A172 (cell line): ENCODE measurements around the gene RFX8. TPM values are rescaled to one million over a fixed set of nuclear protein-coding genes. Genes with fewer than 3 reads are reported as not detected.
"Not testable (repeated sequence)": the region's sequence is repeated elsewhere in the genome, so short reads cannot be mapped to it uniquely, and the experiment has no call there.

Source experiments
- DNase-seq: peaks from one replicate; pipeline ENCODE4 v3.0.0-alpha.2; 2015; ENCODE audit warnings: low spot score
- total RNA-seq: library from RNA; depleted of rRNA; stranded (reverse); fragments of >200 nt; shearing (Covaris generic); gene quantifications from 2 replicates; pipeline ENCODE4 v1.2.3, GENCODE V29; 2014

RFX8 gene
- total RNA-seq, 1 experiment from 2014 or later: not detected

- DNase-seq: no peak
These were observed 95.8 kb downstream of the RFX8 start for GRCh38 chr2:101379091-101379490.

GRCh38 chr2:101375653-101376052 lies 99.3 kb downstream of the RFX8 start:
- DNase-seq: no peak

- no peak for DNase-seq
These were observed 99.9 kb downstream of the RFX8 start for GRCh38 chr2:101374821-101375561.

DNA sequence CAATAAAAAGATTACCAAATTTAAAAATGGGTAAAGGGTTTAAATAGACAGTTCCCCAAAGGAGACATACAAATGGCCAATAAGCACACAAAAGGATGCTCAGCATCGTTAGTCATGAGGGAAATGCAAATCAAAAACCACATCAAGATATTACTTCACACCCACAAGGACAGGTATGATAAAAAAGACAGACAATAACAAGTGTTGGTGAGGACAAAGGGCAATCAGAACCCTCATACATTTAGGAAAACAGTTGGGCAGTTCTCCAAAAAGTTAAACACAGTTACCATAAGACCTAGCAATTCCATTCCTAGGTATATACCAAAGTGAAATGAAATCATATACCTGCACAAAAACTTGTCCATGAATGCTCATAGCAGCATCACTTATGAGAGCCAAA lies 102.1 kb downstream of the RFX8 start:
- DNase-seq: no peak

DNA sequence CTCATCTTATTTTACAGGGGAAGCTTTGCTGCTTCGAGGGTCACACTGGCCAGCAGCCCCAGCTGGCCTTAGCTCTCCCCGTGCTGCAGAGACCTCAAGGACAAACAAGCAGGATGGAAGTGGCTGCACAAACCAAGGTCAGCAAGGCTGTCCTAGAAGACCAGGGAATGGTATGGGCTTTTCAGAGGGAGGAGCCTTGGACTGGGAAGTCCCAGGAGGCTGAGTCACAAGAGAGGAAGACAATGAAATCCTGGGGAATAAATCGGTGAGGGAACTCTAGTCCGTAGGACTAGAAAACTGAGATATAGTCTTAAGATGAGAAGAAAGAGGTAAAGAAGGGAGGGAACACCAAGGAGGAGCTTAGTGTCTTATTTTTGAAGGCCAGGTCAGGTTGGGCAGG lies 103.3 kb downstream of the RFX8 start:
- DNase-seq: peak; percentile 41

DNA sequence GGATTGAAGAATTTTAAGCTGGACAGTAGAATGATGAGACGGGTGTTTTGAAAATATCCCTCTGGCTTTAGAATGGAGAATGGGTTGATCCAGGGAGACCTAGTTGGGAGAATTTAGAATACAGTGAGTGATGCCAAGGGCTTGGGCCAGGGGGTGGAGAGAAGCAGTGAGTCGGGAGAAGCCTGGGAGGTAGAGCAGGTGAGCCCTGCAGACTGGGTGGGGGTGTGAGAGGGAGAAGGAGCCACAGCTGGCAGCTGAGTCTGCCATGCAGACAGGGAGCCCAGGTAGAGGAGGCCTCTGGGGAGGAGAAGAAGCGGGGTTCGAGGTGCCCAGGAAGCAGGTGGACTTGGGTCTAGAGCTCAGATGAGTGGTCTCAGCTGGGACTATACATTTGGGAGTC lies 105.8 kb downstream of the RFX8 start:
- no peak for DNase-seq

DNA sequence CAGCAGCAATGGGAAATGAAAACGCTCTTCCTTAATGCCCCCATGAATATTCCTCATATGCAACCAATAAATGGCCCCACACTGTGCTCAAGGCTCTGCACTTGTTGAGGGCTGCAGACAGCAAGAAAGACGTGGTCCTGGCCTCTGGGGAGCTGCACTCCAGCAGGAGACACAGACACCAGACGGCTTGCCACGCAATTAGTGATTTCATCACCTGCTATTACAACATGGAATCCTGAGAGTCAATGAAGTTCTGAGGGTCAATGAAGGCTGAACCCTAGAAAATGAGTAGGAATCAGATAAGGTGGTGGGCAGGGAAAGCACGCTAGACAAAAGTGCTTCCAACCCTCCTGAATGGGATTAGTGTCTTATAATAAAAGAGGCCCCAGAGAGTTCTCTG lies 106.5 kb downstream of the RFX8 start:
- no peak for DNase-seq

DNA sequence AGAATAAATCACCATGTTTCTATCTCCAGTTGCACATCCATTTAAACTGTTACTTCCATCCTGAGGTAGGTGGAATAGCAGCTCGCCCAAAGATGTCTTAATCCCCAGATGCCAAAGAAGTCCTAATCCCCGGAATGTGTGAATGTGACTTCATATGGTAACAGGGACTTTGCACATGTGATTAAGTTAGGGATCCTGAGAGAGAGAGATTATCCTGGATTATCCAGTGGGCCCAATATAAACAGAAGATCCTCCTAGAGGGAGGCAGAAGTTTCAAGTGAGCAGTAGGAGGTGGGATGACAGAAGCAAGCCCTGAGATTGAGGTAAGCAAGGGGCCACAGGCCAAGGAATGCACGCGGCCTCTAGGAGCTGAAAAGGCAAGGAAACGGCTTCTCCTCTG lies 107.4 kb downstream of the RFX8 start:
- no peak for DNase-seq

- DNase-seq: no peak
These were observed 110.0 kb downstream of the RFX8 start for GRCh38 chr2:101364878-101365277.

DNA sequence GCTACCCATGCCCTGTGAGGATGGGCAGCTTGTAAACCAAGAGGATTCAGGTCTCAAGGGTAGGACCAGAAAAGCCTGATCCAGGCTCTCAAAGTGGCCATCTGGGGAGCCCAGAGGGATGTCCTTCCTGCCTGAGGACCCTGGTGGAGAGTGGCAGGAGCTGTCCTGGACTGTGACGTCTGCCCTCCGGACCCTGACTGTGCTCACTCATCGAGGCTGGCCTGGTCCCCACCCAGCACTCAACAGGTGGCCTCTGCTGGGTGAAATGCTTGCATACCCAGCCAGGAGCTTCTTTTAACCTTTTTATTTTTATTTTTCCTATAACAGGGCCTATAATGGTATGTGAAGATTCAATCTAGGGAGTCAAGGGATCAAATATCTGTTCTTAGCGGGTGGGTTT lies 112.1 kb downstream of the RFX8 start:
- DNase-seq: no peak

GRCh38 chr2:101362316-101362715 lies 112.6 kb downstream of the RFX8 start:
- no peak for DNase-seq

GRCh38 chr2:101361522-101361921 lies 113.4 kb downstream of the RFX8 start:
- DNase-seq: no peak

GRCh38 chr2:101361121-101361520 lies 113.8 kb downstream of the RFX8 start:
- DNase-seq: no peak

GRCh38 chr2:101360232-101360631 lies 114.7 kb downstream of the RFX8 start:
- DNase-seq: peak; percentile 90

DNA sequence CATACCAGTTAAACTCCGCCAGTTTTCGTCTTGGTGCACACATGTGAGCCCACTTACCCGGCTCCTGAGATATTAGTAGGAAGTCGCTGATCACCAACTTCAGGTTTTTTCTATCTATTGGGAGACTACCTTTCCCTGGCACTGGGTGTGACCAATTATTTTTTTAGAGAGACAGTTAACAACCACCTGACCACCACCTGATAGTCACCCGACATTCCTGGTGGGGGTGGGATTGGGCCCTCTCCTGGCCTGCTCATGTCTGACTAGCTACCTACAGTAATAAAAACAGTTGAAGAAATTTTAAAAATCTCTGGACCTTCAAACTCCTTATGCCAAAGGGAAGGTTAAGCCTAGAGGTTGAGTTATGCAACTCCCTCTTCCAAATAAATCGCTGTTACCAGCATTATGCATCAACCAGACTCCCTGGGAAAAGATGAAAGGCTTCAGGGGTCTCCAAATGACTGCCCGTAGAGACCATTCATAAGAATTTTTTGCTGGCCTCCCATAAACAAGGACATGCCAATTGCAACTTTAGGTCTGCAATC lies 115.4 kb downstream of the RFX8 start:
- no peak for DNase-seq

- no peak for DNase-seq
These were observed 117.5 kb downstream of the RFX8 start for GRCh38 chr2:101357376-101357775.

- DNase-seq: peak; percentile 53
These were observed 118.4 kb downstream of the RFX8 start for GRCh38 chr2:101356521-101356920.

GRCh38 chr2:101356055-101356454 lies 118.9 kb downstream of the RFX8 start:
- no peak for DNase-seq

GRCh38 chr2:101355401-101356054 lies 119.4 kb downstream of the RFX8 start:
- DNase-seq: peak; percentile 27

DNA sequence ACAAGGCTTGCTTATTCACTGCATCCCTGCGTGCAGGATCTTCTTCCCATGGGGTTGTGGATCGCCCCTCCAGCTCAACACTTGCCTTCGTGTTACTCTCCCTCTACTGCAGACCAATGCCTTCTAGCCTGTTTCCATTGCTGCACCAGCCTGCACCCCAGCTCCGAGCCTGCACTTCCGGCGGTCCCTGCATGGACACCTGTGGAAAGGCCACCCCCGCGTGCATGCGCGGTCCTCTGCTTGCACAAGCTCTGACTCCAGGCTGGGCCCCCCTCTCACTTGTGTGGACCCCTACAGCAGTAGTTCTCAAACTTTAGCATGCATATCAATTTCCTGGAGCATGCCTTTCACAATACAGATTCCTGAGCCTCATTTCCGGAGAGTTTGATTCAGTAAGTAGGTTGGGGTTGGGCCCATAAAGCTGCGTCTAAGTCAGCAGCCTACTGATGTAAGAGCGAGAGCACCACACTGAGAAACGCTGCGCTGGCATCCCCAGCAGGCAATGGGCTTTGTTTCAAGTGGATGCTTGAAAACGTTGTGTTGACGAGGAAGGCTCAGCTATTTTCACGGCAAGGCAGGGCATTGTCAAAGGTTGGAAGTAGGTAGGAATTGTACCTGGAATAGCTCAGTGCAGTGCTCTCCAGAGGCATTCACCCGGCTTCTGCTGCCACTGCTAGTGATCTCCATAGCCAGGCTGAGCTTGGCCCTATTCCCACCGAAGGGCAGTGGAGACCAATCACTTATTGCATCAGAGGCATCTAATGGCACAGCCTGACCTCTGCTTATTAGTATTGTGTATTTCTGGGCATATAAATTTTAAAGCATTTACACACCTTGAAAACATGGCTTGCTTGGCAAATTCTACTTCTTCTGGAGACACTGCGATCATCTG lies 120.2 kb downstream of the RFX8 start:
- DNase-seq: no peak

DNA sequence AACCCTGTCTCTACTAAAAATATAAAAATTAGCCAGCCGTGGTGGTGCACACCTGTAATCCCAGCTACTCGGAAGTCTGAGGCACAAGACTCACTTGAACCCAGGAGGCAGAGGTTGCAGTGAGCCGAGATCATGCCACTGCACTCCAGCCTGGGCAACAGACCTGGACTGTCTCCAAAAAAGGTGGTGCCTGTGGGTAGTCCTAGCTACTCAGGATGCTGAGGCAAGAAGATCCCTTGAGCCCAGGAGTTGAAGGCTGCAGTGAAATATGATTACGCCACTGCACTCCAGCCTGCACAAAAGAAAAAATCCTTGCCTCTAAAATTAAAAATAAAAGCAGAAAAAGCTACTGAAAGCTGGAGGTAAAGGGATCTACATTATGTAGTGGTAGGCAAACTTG lies 122.3 kb downstream of the RFX8 start:
- not testable (repeated sequence) for DNase-seq

DNA sequence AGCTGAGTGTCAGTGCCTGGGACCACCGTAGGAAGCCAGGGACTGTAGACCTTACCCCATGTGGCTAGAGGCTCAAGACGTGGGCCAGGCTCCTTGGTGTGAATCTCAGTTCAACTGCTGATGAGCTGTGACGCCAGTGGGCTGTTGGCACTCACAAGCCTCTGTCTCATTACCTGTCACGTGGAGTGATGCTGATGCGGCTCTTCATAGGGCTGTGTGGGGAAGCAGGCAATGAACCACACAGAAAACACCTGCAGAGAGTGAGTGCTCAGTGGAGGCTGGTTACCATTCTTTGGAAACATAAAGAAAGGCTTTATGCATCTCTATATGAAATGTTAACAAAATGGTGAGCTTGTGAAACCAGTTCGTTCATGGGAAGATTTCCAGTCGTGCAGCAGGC lies 123.7 kb downstream of the RFX8 start:
- DNase-seq: no peak
